HG02970 (cell line): Measurements from ENCODE around the gene ACKR4.
"Not testable (repeated sequence)": the region's sequence is repeated elsewhere in the genome, so short reads cannot be mapped to it uniquely, and the experiment has no call there.

ENCODE experiments used
- ATAC-seq: cut with Tn5 transposase; IDR thresholded peaks from one replicate; pipeline ENCODE4 v1.9.1; 2021; ENCODE audit warnings: mild to moderate bottlenecking, moderate library complexity, moderate number of reproducible peaks; ENCODE audit not compliant: unreplicated experiment, low FRiP score

Gene ACKR4

DNA sequence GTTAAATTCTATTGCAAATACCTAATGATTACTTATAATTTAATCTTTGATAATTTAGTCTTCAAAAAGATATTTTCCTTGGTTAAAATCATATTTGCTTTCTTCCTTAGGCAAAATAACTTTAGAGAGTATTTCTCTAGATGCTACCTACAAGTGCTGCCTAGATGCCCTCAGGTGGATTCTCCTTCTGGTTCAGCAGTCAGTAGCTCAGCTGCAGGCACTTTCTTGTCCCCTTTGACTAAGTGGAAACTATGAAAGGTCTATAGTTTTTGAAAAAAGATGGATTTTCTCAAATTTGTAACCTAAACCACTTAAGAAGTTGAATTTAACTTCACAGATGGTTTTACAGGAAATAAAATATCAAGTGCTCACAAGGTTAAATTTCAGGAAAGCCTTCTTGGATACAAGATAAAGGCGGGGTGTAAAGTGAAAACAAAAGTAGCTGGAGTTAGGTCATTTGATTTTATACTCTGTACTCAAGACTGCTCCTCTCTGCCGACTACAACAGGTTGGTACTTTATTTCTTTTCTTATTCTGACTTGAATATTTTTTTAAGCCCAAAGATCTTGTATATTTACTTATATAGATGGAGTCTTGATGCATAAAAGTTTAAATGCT, at the start of gene ACKR4:
Gene ACKR4, plus strand, starts transcription at position 455 of the 618 bp plus-strand sequence. CDS start 3,128 bp downstream, outside the sequence.
- ATAC-seq, result no peak

DNA sequence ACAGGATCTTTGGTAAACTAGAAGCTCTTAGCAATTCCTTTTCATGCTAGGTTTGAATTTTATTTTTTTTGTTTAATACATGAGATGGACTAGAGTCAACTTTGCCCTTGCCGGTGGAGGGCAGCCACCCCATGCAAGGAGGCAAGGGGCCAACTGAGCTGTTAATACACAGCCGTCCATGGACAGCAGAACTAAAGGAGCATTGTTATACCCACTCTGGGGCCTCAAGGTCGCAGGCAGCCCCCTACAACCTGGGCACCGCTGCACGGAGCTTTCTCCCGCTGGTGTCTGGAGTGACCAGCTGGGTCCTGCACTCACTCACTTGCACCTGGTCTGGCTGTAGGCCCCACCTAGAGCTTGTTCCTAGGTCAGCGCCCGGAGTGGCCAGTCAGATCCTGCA, 47.9 kb upstream of the ACKR4 start:
- ATAC-seq, result no peak

- no peak for ATAC-seq
Observed at GRCh38 chr3:132549890-132550578, 47.0 kb upstream of the ACKR4 start.

GRCh38 chr3:132550579-132551305, 46.3 kb upstream of the ACKR4 start:
- ATAC-seq, result no peak

DNA sequence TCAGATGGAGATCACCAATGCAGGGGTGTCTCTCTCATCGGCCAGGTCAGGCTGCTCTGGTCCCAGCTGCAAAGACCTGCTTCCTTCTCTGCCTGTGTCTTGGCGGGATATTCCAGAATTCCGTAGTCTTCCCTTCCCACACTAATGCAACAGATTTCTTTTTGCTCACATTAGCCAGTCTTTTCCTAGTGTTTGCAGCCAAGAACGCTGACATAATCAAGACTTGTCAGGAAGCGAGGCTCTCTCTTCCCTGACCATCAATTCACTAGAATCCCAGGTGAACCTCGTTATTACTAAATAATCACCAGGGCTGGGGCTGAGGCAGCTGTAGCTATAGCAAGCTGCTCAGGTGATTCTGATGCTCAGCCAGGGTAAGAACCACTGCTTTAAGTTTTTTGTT, 43.2 kb upstream of the ACKR4 start:
- no peak for ATAC-seq

GRCh38 chr3:132554437-132554836, 42.6 kb upstream of the ACKR4 start:
- no peak for ATAC-seq

DNA sequence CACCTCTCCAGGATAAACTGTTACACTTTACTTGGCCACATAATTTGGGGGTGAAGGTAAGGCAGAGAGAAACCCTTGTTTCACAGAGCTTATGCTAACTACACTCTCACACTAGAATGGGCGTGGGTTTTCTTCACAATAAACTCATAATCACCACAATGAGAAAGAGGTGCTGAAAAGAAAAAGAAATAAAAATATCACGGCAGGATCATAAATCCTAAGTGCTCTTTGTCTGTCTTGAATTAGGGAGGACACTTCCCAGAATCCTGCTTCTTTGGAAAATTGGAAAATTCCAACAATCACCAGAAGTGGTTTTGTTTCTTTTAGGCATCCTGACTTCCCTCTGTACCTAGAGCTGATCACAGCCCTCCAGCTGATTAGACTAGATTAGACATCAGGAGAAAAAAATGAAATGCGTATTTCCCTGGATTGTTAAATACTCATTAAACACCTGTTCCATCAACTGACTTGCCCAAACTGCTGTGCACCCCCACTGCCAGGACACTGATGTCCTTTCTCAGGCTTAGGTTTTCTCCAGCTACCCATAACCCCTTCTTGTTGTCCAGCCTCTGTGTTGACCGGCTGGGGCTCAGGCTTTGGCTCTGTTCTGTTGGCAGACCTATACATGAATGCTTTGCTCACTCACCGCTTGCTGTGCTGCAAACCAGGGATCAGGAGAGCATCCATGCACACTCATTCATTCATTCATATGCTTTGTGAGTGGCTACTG, 41.6 kb upstream of the ACKR4 start:
- ATAC-seq, result no peak

DNA sequence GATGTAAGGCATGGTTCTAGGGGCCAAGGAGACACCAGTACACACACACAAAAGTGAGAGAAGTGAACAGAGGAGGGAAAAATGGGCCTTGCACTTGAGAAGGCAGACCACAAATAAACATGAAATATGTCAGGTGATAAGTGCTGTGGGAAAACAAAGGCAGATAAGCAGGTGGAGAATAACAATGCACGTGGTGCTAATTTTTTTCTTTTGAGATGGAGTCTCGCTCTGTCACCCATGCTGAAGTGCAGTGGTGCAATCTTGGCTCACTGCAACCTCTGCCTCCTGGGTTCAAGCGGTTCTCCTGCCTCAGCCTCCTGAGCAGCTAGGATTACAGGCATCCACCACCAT, 41.1 kb upstream of the ACKR4 start:
- ATAC-seq, result not testable (repeated sequence)

DNA sequence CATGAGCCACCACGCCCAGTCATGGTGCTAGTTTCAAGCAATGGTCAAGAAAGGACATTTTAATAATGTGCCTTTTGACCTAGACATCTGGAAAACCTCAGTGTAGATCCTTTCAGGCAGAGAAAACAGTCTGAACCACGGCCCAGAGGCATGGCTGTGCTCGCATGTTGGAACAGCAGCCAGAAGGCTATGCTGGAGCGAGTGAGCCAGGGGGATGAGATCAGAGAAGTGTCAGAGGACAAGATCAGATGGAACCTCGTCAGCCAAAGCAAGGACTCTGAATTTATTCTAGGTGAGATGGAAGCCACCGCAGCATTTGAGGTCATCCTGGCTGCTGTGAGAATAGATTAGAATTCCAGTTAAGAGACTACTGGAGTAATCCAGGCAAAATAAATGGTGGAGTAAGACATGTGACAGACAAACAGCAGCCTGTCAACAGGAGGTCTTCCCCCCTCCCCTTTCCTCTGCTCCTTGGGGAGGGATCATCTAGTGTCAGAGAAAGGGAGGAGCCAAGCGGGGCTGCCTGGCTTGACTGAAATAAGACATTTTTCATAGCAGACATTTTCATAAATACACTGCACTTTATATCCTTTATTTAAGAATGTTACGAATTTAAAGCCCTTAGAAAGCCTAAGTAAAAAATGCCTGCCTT, 40.4 kb upstream of the ACKR4 start:
- ATAC-seq, result no peak

GRCh38 chr3:132561003-132561402, 36.1 kb upstream of the ACKR4 start:
- no peak for ATAC-seq

DNA sequence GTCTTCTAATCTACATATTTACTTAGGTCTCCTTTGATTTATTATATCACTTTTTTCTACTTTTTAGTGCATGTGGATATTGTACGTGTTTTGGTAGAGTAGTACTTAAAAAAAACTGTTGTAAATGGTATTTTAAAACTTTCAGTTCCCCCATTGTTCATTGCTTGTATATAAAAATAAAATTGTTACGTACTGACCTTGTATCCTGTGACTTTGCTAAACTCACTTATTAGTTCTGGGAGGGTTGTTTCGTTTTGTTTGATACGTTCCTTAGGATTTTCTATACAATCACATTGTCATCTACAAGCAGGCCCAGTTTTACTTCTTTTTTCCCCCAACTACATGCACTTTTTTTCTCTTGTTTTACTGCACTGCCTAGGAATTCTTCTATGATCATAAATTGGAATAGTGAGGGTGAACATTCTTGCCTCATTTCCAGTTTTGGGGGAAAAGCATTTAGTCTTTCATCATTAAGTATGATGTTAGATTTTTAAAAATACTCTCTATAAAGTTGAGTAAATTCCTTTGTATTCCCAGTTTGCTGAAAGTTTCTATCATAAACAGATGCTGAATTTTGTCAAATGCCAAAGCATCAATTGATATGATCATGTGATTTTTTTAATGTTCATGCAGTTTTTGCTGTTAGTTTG, 33.5 kb upstream of the ACKR4 start:
- no peak for ATAC-seq

DNA sequence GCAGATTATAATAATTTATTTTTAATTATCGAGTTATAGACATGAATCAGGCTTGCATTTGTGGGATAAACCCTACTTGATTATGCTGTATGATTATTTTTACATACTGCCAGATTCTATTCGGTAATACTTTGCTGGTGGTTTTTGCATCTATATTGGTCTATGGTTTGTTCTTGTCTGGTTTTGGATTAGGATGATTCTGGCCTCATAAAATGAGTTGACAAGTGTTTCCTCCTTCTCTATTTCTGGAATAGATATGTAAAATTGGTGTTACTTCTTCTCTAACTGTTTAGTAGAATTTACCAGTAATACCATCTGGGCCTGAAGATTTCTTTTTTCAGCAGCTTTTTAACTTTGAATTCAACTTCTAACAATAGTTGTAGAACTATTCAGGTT, 33.0 kb upstream of the ACKR4 start:
- no peak for ATAC-seq

DNA sequence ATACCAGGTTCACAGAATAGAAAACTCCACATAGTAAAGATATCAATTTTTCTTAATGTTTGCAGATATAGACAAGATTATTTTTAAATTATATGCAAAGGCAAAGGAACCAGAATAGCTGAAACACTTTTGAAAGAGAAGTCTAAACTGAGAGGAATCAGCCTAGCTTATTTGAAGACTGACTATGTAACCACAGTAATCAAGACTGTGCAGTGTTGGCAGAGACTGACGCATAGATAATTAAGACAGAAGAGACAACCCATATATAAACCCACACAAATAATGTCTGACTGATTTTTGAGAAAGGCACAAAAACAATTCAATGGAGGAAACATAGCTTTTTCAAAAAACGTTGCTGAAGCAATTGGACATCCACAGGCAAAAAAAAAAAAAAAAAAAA, 28.6 kb upstream of the ACKR4 start:
- no peak for ATAC-seq

DNA sequence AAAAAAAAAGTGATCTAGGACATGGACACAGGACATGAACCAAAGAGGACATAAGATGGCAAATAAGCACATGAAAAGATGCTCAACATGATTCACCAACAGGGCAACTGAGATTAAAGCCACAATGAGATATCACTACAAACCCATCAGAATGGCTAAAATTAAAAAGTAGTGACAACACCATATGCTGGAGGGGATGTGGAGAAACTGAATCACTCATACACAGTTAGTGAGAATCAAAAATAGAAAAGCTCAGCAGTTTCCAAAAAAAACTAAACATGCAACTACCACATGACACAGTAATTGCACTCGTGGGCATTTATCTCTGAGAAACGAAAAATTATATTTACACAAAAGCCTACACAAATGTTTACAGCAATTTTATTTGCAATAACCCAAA, 27.9 kb upstream of the ACKR4 start:
- ATAC-seq, result no peak

GRCh38 chr3:132569580-132569979, 27.5 kb upstream of the ACKR4 start:
- no peak for ATAC-seq

- ATAC-seq, result no peak
Observed at GRCh38 chr3:132570016-132570415, 27.1 kb upstream of the ACKR4 start.

- ATAC-seq, result no peak
Observed at GRCh38 chr3:132573797-132574211, 23.3 kb upstream of the ACKR4 start.

DNA sequence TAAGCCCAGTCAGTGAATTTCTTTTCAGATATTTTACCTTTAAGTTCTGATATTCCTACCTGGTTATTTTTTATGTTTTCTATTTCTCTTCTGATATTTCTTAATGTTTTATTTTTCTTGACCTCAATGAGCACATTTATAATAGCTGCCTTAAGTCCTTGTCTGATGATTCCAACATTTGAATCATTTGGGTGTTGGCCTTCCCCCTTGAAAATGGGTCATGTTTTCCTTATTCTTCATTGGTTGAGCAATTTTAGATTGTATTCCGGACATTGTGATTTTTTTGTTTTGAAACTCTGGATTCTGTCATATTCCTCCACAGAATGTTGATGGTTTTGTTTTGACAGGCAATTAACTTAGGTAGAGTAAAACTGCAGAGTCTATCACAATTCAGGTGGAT, 9.7 kb upstream of the ACKR4 start:
- no peak for ATAC-seq

DNA sequence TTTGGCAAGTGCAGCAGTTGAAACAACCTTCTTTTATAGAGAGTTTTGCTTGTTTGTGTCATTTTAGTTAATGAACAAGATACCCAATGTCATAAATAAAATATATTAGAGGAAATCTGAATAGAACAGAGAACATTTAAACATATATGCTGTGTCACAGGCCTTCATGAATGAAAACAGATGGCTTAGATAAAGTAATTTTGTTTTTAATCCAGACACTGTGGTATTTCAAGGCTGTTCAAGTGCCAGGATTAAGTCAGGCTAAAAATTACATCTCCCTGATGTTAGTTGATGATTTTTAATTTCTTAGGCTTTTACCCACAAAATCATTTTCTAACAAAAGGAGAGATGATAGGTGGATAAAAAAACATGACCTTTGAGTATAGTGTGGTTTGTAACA, 4.9 kb upstream of the ACKR4 start:
- ATAC-seq, result no peak
